Upper lobe of left lung (tissue), 6 donors: Measurements from ENCODE around the gene EPHB2. TPM values are rescaled to one million over a fixed set of nuclear protein-coding genes. Genes with fewer than 3 reads are reported as not detected.

Source experiments
- ATAC-seq, 2 donors: fragments of 200-7000 bp; cut with Tn5 transposase; one replicate each; pipeline ENCODE4 v1.9.1; 2022; ENCODE audit warnings: mild to moderate bottlenecking in 2 of 2, moderate library complexity in 2 of 2; ENCODE audit not compliant: low FRiP score in 2 of 2
- DNase-seq, 2 donors: peaks; one replicate each; pipeline ENCODE4 v3.0.0-alpha.2; 2019 to 2020
- H3K27ac ChIP-seq, 4 donors: fragments of 200-600 bp; sonication (generic); one replicate each; pipeline ENCODE4 v1.5.1; 2016 to 2019
- H3K27me3 ChIP-seq, 4 donors: fragments of 200-600 bp; sonication (generic); one replicate each; pipeline ENCODE4 v1.5.1; 2017 to 2019
- H3K36me3 ChIP-seq, 4 donors: fragments of 200-600 bp; sonication (generic); one replicate each; pipeline ENCODE4 v1.5.1; 2016 to 2019
- H3K4me1 ChIP-seq, 4 donors: fragments of 200-600 bp; sonication (generic); one replicate each; pipeline ENCODE4 v1.5.1; 2018 to 2019
- H3K4me3 ChIP-seq, 4 donors: fragments of 200-600 bp; sonication (generic); one replicate each; pipeline ENCODE4 v1.5.1; 2017 to 2019; ENCODE audit warnings: mild to moderate bottlenecking in 2 of 4, moderate library complexity in 1 of 4
- H3K9me3 ChIP-seq, 4 donors: fragments of 200-600 bp; sonication (generic); one replicate each; pipeline ENCODE4 v1.5.1; 2018 to 2019
- CTCF ChIP-seq, 6 experiments: fragments of 450-650 bp in 4 of 6; fragments of 200-600 bp in 2 of 6; sonication (generic) in 2 of 6; IDR thresholded peaks; one replicate each; pipeline ENCODE4 v1.5.1; 2016 to 2019; ENCODE audit warnings: antibody characterized with exemption in 6 of 6
- EP300 ChIP-seq, 4 donors: sonication (generic); formaldehyde crosslinking; IDR thresholded peaks; one replicate each; pipeline ENCODE4 v1.5.1; 2017; ENCODE audit warnings: antibody characterized with exemption in 4 of 4, control low read depth in 2 of 4
- POLR2A ChIP-seq, 4 donors: fragments of 450-650 bp; IDR thresholded peaks; one replicate each; pipeline ENCODE4 v1.5.1; 2016 to 2017; ENCODE audit warnings: antibody characterized with exemption in 4 of 4, mild to moderate bottlenecking in 2 of 4
- POLR2AphosphoS5 ChIP-seq, 2 donors: sonication (generic); formaldehyde crosslinking; IDR thresholded peaks; one replicate each; pipeline ENCODE4 v1.5.1; 2017; ENCODE audit warnings: antibody characterized with exemption in 2 of 2
- WGBS, 2 donors: methylation state at CpG; one replicate each; pipeline ENCODE4 v1.1.5; 2017 to 2018; 5-methylcytosine and 5-hydroxymethylcytosine counted together
- total RNA-seq, 6 donors: library from RNA; depleted of rRNA in 4 of 6; stranded (reverse); fragments of >200 nt in 4 of 6; gene quantifications; one replicate each; pipeline versions ENCODE4 v1.1.0 to v1.2.1, GENCODE V29; 2016 to 2021
- donor health status: DM: no; HTN: no; CAD: no; lungs with moderate emphysema.
- donor health status: DM: no; HTN: yes; CAD: no; lungs with severe emphysema.

Gene EPHB2
- total RNA-seq, 6 donors from 2014 or later: 1.0 to 8.8 (median 5.6) TPM

- H3K9me3 ChIP-seq: no peaks in the 10 kb centered on the region
- WGBS, 2 donors: 80 to 83% methylated on average over 8 of the region's 8 CpGs
- H3K36me3 ChIP-seq: no peaks in the 10 kb centered on the region
- H3K4me3 ChIP-seq: no peak overlapping the region
- H3K27ac ChIP-seq: no peak overlapping the region
- no peaks in the 10 kb centered on the region for H3K27me3 ChIP-seq
- ATAC-seq (no peak), DNase-seq (no peak)
- no peak for TF ChIP-seq POLR2A (IDR thresholded peaks at IDR 0.05)
- TF ChIP-seq POLR2AphosphoS5 (IDR thresholded peaks at IDR 0.05): no peak
- TF ChIP-seq EP300 (IDR thresholded peaks at IDR 0.05): no peak
- no peak for TF ChIP-seq CTCF (IDR thresholded peaks at IDR 0.05)
- H3K4me1 ChIP-seq: no peaks in the 10 kb centered on the region
Observed at GRCh38 chr1:22800629-22801028, 90.0 kb downstream of the EPHB2 start.

GRCh38 chr1:22801347-22801746, 90.7 kb downstream of the EPHB2 start:
- no peak for DNase-seq
- no peaks in the 10 kb centered on the region for H3K9me3 ChIP-seq
- no peaks in the 10 kb centered on the region for H3K4me1 ChIP-seq
- H3K4me3 ChIP-seq: no peak overlapping the region
- no peaks in the 10 kb centered on the region for H3K36me3 ChIP-seq
- TF ChIP-seq CTCF (IDR thresholded peaks at IDR 0.05) (no peak), POLR2A (IDR thresholded peaks at IDR 0.05) (no peak), POLR2AphosphoS5 (IDR thresholded peaks at IDR 0.05) (no peak), EP300 (IDR thresholded peaks at IDR 0.05) (no peak)
- no peak overlapping the region for H3K27ac ChIP-seq
- no peaks in the 10 kb centered on the region for H3K27me3 ChIP-seq
- 88 to 91% methylated on average over 3 to 9 of the region's 9 CpGs for WGBS, 2 donors
- no peak for ATAC-seq

GRCh38 chr1:22801761-22802160, 91.1 kb downstream of the EPHB2 start:
- DNase-seq (no peak), ATAC-seq (no peak)
- Histone ChIP-seq H3K4me3 (no peak overlapping the region), H3K27me3 (no peaks in the 10 kb centered on the region), H3K4me1 (no peaks in the 10 kb centered on the region), H3K36me3 (no peaks in the 10 kb centered on the region), H3K27ac (no peak overlapping the region), H3K9me3 (no peaks in the 10 kb centered on the region)
- TF ChIP-seq CTCF (IDR thresholded peaks at IDR 0.05): no peak
- TF ChIP-seq POLR2AphosphoS5 (IDR thresholded peaks at IDR 0.05): no peak
- 65 to 70% methylated on average over 19 of the region's 19 CpGs for WGBS, 2 donors

GRCh38 chr1:22803833-22804232, 93.2 kb downstream of the EPHB2 start:
- H3K36me3 ChIP-seq: no peaks in the 10 kb centered on the region
- H3K27me3 ChIP-seq: no peaks in the 10 kb centered on the region
- TF ChIP-seq POLR2AphosphoS5 (IDR thresholded peaks at IDR 0.05) (no peak), EP300 (IDR thresholded peaks at IDR 0.05) (no peak)
- no peak overlapping the region for H3K4me3 ChIP-seq
- no peaks in the 10 kb centered on the region for H3K4me1 ChIP-seq
- 86 to 93% methylated on average over 5 of the region's 5 CpGs for WGBS, 2 donors
- no peak overlapping the region for H3K27ac ChIP-seq
- no peak for DNase-seq
- H3K9me3 ChIP-seq: no peaks in the 10 kb centered on the region
- no peak for ATAC-seq

- TF ChIP-seq CTCF (IDR thresholded peaks at IDR 0.05): no peak
- TF ChIP-seq EP300 (IDR thresholded peaks at IDR 0.05): no peak
- TF ChIP-seq POLR2A (IDR thresholded peaks at IDR 0.05): no peak
- no peak for TF ChIP-seq POLR2AphosphoS5 (IDR thresholded peaks at IDR 0.05)
- no peaks in the 10 kb centered on the region for H3K4me1 ChIP-seq
- H3K27me3 ChIP-seq: no peaks in the 10 kb centered on the region
- H3K9me3 ChIP-seq: no peaks in the 10 kb centered on the region
- H3K36me3 ChIP-seq: no peaks in the 10 kb centered on the region
- no peak overlapping the region for H3K27ac ChIP-seq
- ATAC-seq: peak in 1 of 2 donors; percentile 46
- H3K4me3 ChIP-seq: no peak overlapping the region
- WGBS, 2 donors: 52 to 86% methylated on average over 6 of the region's 6 CpGs
- DNase-seq: no peak
Observed at GRCh38 chr1:22804406-22804805, 93.8 kb downstream of the EPHB2 start.
